ENCODE results near the gene RNF32. TPM values are rescaled to one million over a fixed set of nuclear protein-coding genes. Genes with fewer than 3 reads are reported as not detected.
"Not testable (repeated sequence)": the region's sequence is repeated elsewhere in the genome, so short reads cannot be mapped to it uniquely, and the experiment has no call there.

Gene RNF32
- total RNA-seq, 1 experiment from 2014 or later = 0.61 TPM

- H3K27me3 Mint-ChIP-seq (ENCODE audit: low read depth) = no peaks in the 10 kb centered on the region
- no peaks in the 10 kb centered on the region for H3K4me1 Mint-ChIP-seq
- H3K36me3 Mint-ChIP-seq = peaks cover 37% of the 10 kb centered on the region
- ATAC-seq (no peak), DNase-seq (ENCODE audit: low spot score) (no peak)
- POLR2A ChIA-PET = no interaction called here
- no peak overlapping the region for H3K27ac Mint-ChIP-seq
- CTCF ChIA-PET = no interaction called here
- no peak overlapping the region for H3K4me3 Mint-ChIP-seq
- no peak for TF ChIP-seq CREB1 (CRISPR knock-in tag; IDR thresholded peaks at IDR 0.05)
- no peak for TF ChIP-seq ZNF671 (CRISPR knock-in tag; IDR thresholded peaks at IDR 0.05)
- H3K9me3 Mint-ChIP-seq = peaks cover 36% of the 10 kb centered on the region
Observed at GRCh38 chr7:156693627-156694026, 53.1 kb downstream of the RNF32 start.

GRCh38 chr7:156697283-156697682 is 56.7 kb downstream of the RNF32 start:
- ATAC-seq; DNase-seq (ENCODE audit: low spot score); H3K27me3 Mint-ChIP-seq (ENCODE audit: low read depth); H3K4me1 Mint-ChIP-seq; H3K4me3 Mint-ChIP-seq; CTCF ChIA-PET; H3K27ac Mint-ChIP-seq; POLR2A ChIA-PET: not testable (repeated sequence)
- peaks cover 64% of the 10 kb centered on the region for H3K36me3 Mint-ChIP-seq
- peaks cover 58% of the 10 kb centered on the region for H3K9me3 Mint-ChIP-seq

GRCh38 chr7:156698512-156698911 is 57.9 kb downstream of the RNF32 start:
- H3K4me3 Mint-ChIP-seq; DNase-seq (ENCODE audit: low spot score); ATAC-seq; H3K27ac Mint-ChIP-seq; POLR2A ChIA-PET; CTCF ChIA-PET; H3K27me3 Mint-ChIP-seq (ENCODE audit: low read depth); H3K4me1 Mint-ChIP-seq: not testable (repeated sequence)
- peaks cover 72% of the 10 kb centered on the region for H3K36me3 Mint-ChIP-seq
- peaks cover 65% of the 10 kb centered on the region for H3K9me3 Mint-ChIP-seq

- H3K27ac Mint-ChIP-seq; H3K27me3 Mint-ChIP-seq (ENCODE audit: low read depth); DNase-seq (ENCODE audit: low spot score); H3K4me3 Mint-ChIP-seq; POLR2A ChIA-PET; H3K4me1 Mint-ChIP-seq; ATAC-seq; CTCF ChIA-PET: not testable (repeated sequence)
- H3K36me3 Mint-ChIP-seq = peaks cover 54% of the 10 kb centered on the region
- H3K9me3 Mint-ChIP-seq = peaks cover 48% of the 10 kb centered on the region
Observed at GRCh38 chr7:156701787-156702186, 61.2 kb downstream of the RNF32 start.

- Mint-ChIP-seq H3K27ac (no peak overlapping the region), H3K27me3 (ENCODE audit: low read depth) (no peaks in the 10 kb centered on the region), H3K4me3 (no peak overlapping the region), H3K4me1 (no peaks in the 10 kb centered on the region), H3K36me3 (peaks cover 47% of the 10 kb centered on the region), H3K9me3 (peaks cover 42% of the 10 kb centered on the region)
- ChIA-PET CTCF (no interaction called here), POLR2A (no interaction called here)
- DNase-seq (ENCODE audit: low spot score) (no peak), ATAC-seq (no peak)
- TF ChIP-seq ZNF671 (CRISPR knock-in tag; IDR thresholded peaks at IDR 0.05) (no peak), ZNF232 (CRISPR knock-in tag; IDR thresholded peaks at IDR 0.05) (no peak), RORB (CRISPR knock-in tag; IDR thresholded peaks at IDR 0.05) (no peak), E2F1 (CRISPR knock-in tag; IDR thresholded peaks at IDR 0.05) (no peak), ZNF121 (CRISPR knock-in tag; IDR thresholded peaks at IDR 0.05) (no peak), ZNF396 (CRISPR knock-in tag; IDR thresholded peaks at IDR 0.05; ENCODE audit: borderline replicate concordance) (no peak), CREB1 (CRISPR knock-in tag; IDR thresholded peaks at IDR 0.05) (no peak), RELA (CRISPR knock-in tag; IDR thresholded peaks at IDR 0.05; ENCODE audit: borderline replicate concordance) (no peak), ELF4 (CRISPR knock-in tag; IDR thresholded peaks at IDR 0.05; ENCODE audit: low read depth) (no peak), MYBL2 (CRISPR knock-in tag; IDR thresholded peaks at IDR 0.05) (no peak), CBFB (CRISPR knock-in tag; IDR thresholded peaks at IDR 0.05; ENCODE audit: low read depth) (no peak), MLX (CRISPR knock-in tag; IDR thresholded peaks at IDR 0.05) (no peak), NFATC4 (CRISPR knock-in tag; IDR thresholded peaks at IDR 0.05) (no peak), ZNF423 (CRISPR knock-in tag; IDR thresholded peaks at IDR 0.05) (no peak)
Observed at GRCh38 chr7:156702399-156702798, 61.8 kb downstream of the RNF32 start.

GRCh38 chr7:156703209-156703608 is 62.6 kb downstream of the RNF32 start:
- no peak for DNase-seq (ENCODE audit: low spot score)
- CTCF ChIA-PET = no interaction called here
- peaks cover 33% of the 10 kb centered on the region for H3K9me3 Mint-ChIP-seq
- H3K27ac Mint-ChIP-seq = no peak overlapping the region
- POLR2A ChIA-PET = no interaction called here
- no peaks in the 10 kb centered on the region for H3K27me3 Mint-ChIP-seq (ENCODE audit: low read depth)
- ATAC-seq = no peak
- H3K4me3 Mint-ChIP-seq = no peak overlapping the region
- H3K36me3 Mint-ChIP-seq = peaks cover 39% of the 10 kb centered on the region
- H3K4me1 Mint-ChIP-seq = no peaks in the 10 kb centered on the region
- TF ChIP-seq ZNF263 (CRISPR knock-in tag; IDR thresholded peaks at IDR 0.05; ENCODE audit: low read depth) = no peak
- no peak for TF ChIP-seq ATF6 (CRISPR knock-in tag; IDR thresholded peaks at IDR 0.05)
- TF ChIP-seq ZSCAN18 (CRISPR knock-in tag; IDR thresholded peaks at IDR 0.05) = no peak
- TF ChIP-seq ZNF425 (CRISPR knock-in tag; conservative IDR thresholded peaks at IDR 0.05) = no peak
- no peak for TF ChIP-seq ZNF396 (CRISPR knock-in tag; IDR thresholded peaks at IDR 0.05; ENCODE audit: borderline replicate concordance)

All from WTC11 (cell line).